Skeletal muscle cell (primary cell): ENCODE results near the gene PTN.
A peak's percentile ranks its signal among the peaks of the same experiment; 100 is the strongest.
"Not testable (repeated sequence)": the region's sequence is repeated elsewhere in the genome, so short reads cannot be mapped to it uniquely, and the experiment has no call there.

Source experiments
- DNase-seq: peaks from one replicate; pipeline ENCODE4 v3.0.0-alpha.2; 2010; ENCODE audit warnings: low read depth
- H3K4me3 ChIP-seq: 2 replicates; pipeline ENCODE4 v1.5.1; 2011; ENCODE audit warnings: low read depth, mild to moderate bottlenecking, control low read depth, low read length, moderate library complexity

Gene PTN

DNA sequence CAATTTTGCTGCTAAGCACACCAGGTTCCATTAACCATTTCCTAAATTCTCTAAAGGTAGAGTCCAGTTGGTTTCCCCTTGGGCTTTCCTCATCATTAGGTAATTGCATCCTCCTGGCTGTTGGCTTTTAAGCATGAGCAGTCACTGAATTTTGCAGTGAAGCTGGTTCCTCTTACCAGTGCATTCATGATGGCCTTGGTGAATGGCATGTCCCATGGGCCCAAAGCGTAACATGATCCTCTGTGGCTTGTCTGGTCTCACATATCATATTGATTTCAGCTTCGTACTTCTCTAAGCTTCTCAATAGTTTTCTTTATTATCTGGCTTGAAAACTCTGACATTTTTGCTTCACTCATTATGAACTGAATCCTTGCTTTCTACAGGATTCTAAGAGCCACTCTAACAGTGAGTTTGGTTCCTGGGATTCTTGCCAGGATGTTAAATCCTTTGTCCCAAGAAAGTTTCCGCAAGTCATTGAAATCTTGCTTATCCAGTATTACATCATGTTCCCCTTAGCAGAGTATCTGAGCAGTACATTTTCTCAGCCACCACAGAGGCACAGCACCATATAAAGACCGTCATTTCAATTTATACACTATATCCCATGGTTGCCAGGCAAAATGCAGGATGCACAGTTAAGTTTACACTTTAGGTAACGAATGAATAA lies 134.2 kb downstream of the PTN start:
- DNase-seq: peak; percentile 49
- H3K4me3 ChIP-seq: no peak overlapping the region

DNA sequence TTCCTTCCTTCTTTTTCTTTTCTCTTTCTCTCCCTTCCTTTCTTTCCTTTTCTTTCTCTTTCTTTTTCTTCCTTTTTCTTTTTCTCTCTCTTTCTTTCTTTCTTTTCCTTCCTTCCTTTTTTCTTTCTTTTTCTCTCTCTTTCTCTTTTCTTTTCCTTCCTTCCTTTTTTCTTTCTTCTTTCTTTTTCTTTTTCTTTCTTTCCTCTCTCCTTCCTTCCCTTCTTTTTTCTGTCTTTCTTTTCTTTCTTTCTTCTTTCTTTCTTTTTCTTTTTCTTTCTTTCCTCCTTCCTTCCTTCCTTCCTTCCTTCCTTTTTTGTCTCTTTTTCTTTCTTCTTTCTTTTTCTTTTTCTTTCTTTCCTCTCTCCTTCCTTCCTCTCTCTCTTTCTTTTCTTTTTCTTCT lies 136.8 kb downstream of the PTN start:
- H3K4me3 ChIP-seq: no peak overlapping the region
- DNase-seq: no peak

DNA sequence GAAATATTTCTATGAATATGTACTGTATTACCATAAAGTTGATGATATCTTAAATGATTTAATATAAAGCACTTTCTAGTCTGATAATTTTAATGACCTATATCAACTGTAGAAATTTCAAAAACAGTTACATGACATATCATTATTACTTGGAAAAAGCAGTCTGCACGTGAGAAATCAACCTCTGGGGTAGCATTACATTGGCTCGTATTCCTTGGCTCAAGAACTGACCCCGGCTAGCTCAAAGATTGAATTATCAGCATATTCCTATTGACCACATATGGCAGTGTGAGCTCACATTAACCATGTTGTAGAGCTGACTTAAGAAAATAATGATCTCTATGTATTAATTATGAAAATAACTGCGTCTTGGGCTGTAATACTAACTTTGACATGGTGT lies 139.3 kb downstream of the PTN start:
- DNase-seq: no peak

DNA sequence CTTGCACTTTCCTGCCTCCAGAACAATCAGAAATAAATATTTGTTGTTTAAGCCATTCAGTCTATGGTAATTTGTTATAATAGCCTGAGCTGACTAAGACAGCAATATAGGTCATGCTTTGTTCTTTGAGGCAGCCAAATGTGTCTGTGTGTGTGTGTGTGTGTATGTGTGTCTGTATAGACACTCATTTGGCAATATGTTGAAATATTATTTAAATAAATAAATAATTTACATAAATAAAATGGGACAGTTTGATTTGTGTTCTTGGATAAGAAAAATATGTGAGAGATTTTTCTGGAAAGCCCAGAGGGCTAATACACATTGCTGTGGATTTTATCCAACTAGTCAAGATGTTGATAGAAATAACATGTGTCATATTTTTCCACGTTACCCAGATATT lies 140.2 kb downstream of the PTN start:
- no peak for DNase-seq

More for the DNA sequence above, 139.3 kb downstream of the PTN start:
- H3K4me3 ChIP-seq: no peak overlapping the region

DNA sequence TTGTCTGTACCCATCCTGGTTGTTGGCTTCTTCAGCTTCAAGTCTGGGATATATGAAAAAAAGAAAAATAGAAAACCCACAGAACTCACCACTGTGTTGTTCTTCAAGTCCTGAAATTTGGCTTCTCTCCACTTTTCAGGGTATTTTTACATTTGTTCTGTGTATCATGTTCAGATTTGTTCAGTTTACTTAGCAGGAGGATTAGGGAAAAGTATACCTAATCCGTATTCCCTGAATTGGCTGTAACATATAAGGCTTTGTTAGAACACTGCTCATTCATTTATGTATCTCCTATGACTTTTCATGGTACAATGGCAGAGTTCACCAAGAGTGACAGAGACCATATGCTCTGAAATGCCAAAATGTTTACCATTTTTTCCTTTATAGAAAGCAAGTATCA lies 146.9 kb downstream of the PTN start:
- DNase-seq: peak; percentile 1
- no peak overlapping the region for H3K4me3 ChIP-seq

More for the DNA sequence above, 140.2 kb downstream of the PTN start:
- H3K4me3 ChIP-seq: no peak overlapping the region

DNA sequence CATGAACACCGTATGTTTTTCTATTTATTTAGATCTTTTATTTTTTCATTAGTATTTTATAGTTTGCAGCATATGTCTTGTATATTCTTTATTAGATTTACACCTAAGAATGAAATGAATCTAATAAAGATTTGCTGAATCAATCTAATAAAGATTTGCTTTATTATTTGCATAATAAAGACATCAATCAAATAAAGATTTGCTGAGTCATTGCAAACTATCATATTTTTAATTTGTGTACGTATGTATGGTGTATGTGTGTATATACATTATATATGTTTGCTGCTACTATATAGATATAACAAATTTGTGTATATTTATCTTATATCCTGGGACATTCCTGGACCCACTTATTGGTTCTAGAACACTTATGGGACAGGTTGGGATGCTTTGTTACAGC lies 147.5 kb downstream of the PTN start:
- DNase-seq: no peak

DNA sequence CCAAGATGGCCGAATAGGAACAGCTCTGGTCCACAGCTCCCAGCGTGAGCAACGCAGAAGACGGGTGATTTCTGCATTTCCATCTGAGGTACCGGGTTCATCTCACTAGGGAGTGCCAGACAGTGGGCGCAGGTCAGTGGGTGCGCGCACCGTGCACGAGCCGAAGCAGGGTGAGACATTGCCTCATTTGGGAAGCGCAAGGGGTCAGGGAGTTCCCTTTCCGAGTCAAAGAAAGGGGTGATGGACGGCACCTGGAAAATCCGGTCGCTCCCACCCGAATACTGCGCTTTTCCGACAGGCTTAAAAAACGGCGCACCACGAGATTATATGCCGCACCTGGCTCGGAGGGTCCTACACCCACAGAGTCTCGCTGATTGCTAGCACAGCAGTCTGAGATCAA lies 161.9 kb downstream of the PTN start:
- not testable (repeated sequence) for H3K4me3 ChIP-seq, DNase-seq

More for the DNA sequence above, 147.5 kb downstream of the PTN start:
- H3K4me3 ChIP-seq: no peak overlapping the region
